ENCODE measurements around the gene KRTAP21-3. TPM values are rescaled to one million over a fixed set of nuclear protein-coding genes. Genes with fewer than 3 reads are reported as not detected.
"Not testable (repeated sequence)": the region's sequence is repeated elsewhere in the genome, so short reads cannot be mapped to it uniquely, and the experiment has no call there.

The KRTAP21-3 gene
- not detected in 2 replicates for total RNA-seq

GRCh38 chr21:30718239-30718909 is at the start of gene KRTAP21-3:
KRTAP21-3 (minus strand) TSS chr21:30718777; CDS start chr21:30718759, 18 bp downstream.
- no peak for DNase-seq (ENCODE audit: low read depth, low spot score)

DNA sequence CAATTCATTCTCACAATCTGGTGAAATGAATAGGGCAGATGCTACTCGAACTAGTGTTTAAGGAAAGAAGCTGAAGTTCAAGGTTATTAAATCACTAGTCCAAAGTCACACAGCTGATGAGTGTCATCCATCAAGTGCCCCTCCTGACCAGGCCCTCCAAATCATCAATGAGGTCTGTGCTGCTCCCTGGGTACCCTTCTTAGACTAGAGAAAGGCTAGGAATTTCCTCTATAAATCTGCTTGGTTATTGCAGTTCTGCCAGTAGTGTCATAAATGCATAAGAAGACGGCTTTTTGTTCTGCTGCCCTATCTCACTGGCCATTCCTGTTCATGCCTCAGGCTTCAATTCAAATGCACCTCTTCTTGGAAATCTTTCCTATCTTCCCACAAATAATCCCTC is 42.2 kb upstream of the KRTAP21-3 start:
- DNase-seq (ENCODE audit: low read depth, low spot score): no peak

- no peak for DNase-seq (ENCODE audit: low read depth, low spot score)
These were observed 39.7 kb upstream of the KRTAP21-3 start for GRCh38 chr21:30758306-30758705.

DNA sequence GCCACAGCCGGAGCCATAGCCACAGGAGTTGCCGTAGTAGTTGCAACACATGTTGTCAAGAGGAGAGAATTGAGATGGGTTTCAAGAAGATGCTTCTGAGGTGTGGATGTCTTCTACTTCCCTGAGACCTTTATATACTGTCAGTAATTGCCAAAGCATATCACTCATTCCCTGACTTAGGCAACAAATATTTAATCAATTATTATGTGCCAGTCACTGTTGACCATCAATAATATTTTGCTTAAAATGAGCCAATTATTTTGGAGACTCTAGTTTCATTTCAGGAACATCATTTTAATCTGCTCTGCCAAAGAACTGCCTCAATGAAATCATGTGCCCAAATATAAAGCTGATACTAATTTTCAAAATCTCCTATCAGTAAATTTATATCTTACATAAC is 36.8 kb upstream of the KRTAP21-3 start, which contains the start of gene KRTAP21-1:
KRTAP21-1 (minus strand) TSS at position 101 of the 400 bp plus-strand sequence; CDS start at position 51, 50 bp downstream.
- DNase-seq (ENCODE audit: low read depth, low spot score): not testable (repeated sequence)

DNA sequence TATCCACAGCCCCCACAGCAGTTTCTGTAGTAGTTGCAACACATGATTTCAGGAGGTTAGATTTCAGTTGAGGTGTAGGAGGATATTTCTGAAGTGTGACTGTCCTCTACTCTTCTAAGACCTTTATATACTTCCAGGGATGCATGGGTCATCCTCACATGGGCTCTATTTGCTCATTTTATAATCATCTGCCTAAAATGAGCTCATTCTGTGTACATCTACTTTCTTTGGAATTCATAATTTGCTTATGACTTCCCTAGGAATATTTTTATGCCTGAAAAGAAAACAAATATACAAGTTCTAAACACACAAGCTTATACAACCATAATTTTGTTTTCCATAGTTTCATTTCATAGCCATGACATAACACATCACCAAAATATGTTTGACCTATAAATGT is 28.6 kb upstream of the KRTAP21-3 start, which contains the start of gene KRTAP21-2:
KRTAP21-2 (minus strand) TSS at position 101 of the 400 bp plus-strand sequence; CDS start at position 44, 57 bp downstream.
- DNase-seq (ENCODE audit: low read depth, low spot score): no peak

- no peak for DNase-seq (ENCODE audit: low read depth, low spot score)
These were observed 21.9 kb upstream of the KRTAP21-3 start for GRCh38 chr21:30740462-30740861.

DNA sequence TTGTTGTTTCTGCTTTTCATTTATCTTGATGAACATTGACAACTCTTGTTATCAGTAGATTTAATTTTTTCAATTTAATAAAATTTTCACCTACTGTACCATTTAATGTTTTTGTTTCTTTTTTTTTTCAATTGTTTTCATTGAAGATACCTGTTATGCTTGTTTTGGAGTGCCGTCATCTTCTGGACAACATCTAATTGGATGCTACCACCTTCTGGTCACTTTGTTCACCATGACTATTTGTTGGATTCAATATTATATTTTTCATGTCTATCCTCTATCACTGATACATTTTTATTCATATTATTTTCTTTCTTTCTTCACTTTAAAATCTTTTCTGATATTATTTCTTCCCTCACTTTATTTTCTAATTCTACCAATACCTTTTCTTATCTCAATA is 14.4 kb upstream of the KRTAP21-3 start:
- DNase-seq (ENCODE audit: low read depth, low spot score): no peak

GRCh38 chr21:30726726-30727125 is 8.1 kb upstream of the KRTAP21-3 start:
- no peak for DNase-seq (ENCODE audit: low read depth, low spot score)

DNA sequence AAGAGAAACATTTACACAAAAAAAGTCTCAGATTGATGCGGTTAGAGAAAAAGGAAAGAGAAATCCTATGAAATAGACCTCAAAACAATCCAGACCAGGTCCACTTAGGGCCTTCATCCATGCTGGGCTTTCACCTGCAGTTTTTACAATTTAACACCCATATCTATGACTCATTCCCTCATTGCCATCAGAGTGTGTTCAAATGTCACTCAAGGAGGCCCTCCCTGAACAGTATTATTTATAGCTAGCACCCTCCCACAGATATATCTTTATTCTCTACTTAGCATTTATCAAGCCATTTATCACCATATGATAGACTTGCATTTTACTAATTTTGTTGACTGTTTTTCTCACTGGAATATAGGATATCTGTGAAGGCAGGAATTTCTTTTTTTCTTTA is 824 bp upstream of the KRTAP21-3 start:
- DNase-seq (ENCODE audit: low read depth, low spot score): no peak

- DNase-seq (ENCODE audit: low read depth, low spot score): no peak
These were observed 1.5 kb downstream of the KRTAP21-3 start for GRCh38 chr21:30717105-30717504.

GRCh38 chr21:30714946-30715345 is 3.6 kb downstream of the KRTAP21-3 start:
- DNase-seq (ENCODE audit: low read depth, low spot score): no peak

GRCh38 chr21:30714456-30714855 is 4.1 kb downstream of the KRTAP21-3 start:
- no peak for DNase-seq (ENCODE audit: low read depth, low spot score)

DNA sequence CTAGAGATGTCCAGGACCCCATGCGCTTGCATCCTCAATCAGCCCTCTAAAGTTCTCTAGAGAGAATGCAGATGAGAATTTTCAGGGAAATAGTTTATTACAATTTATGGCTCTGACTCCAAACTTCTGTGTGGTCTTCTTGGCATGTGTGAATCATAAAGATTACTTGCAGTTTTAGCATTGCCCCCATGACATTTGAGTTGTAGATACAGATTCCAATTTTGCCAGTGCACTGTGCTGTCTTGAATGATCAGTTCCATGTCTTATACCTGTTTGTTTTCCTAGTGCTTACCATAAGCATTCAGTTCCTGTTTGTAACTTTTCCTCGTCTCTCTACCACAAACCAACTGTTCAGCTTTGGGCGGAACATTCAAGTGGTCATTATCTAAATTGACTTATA is 4.8 kb downstream of the KRTAP21-3 start:
- no peak for DNase-seq (ENCODE audit: low read depth, low spot score)

DNA sequence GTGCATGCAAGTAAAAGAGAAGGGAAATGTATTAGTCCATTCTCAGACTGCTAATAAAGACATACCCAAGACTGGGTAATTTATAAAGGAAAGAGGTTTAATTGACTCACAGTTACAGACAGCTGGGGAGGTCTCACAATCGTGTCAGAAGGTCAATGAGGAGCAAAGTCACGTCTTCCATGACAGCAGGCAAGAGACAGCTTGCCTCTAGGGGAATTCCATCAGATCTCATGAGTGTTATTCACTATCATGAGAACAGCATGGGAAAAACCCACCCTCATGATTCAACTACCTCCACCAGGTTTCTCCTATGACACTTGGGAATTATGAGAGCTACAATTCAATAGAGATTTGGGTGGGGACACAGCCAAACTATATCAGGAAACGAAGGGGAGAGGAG is 8.1 kb downstream of the KRTAP21-3 start:
- no peak for DNase-seq (ENCODE audit: low read depth, low spot score)

DNA sequence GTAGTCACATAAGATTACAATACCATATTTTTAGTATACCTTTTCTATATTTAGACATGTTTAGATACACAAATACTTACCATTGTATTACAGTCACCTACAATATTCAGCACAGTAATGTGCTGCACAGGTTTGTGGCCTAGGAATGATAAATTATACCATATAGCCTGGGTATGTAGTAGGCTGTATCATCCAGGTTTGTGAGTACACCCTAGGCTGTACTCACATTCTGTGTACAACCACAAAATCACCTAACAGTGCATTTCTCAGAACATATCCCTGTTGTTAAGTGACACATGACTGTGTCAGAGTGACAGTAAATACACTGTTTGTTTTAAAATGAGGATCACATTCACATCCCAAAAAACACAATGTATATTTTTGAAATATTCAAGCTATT is 11.2 kb downstream of the KRTAP21-3 start:
- DNase-seq (ENCODE audit: low read depth, low spot score): no peak

DNA sequence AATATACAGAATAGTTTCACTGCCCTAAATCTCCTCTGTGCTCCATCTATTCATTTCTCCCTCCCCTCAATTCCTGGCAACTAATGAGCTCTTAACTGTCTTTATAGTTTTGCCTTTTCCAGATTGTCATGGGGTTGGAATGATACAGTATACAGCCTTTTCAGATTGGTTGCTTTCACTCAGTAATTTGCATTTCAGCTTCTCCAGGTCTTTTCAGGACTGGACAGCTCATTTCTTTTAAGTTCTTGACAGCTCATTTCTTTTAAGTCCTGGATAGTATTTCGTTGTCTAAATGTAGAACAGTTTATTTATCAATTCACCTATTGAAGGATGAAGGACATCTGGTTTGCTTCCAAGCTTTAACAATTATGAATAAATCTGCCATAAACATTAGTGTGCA is 22.6 kb downstream of the KRTAP21-3 start:
- no peak for DNase-seq (ENCODE audit: low read depth, low spot score)

DNA sequence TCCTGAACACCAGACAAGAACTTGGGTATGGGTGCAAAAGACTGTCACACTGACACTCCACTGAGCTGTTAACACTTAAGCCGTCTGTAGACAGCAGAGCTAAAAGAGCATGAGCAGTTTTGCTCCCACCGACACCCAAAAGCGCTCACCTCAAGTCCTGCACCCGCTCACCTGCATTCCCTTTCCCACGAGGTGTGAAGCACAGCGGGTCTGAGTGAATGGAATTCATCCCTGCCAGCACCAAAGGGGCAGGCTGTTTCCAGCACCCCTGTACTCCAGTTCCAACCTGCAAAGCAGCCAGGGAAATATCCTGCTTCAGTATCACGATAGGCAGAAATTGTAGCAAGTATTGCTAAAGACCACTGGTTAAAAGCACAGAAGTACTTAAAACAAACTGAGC is 28.8 kb downstream of the KRTAP21-3 start:
- no peak for DNase-seq (ENCODE audit: low read depth, low spot score)

DNA sequence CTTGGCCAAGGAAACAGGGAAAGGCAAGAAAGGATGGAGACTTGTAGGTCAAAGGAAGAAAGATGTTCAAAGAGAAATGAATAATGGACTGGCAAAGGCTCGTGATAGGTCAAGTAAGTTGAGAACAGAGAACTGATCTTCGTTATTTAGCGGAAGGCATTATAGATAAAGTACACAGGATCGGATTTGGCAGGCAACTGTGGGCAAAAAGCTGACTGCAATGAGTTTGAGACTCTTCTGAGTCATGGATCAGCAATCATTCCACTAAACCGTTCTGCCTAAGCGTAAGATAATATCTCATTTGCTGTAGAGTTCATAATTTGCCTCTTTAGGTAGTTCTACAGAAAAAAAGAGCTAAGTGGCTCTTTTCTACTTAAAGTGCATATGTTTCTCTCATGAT is 34.1 kb downstream of the KRTAP21-3 start:
- DNase-seq (ENCODE audit: low read depth, low spot score): no peak

- no peak for DNase-seq (ENCODE audit: low read depth, low spot score)
These were observed 38.0 kb downstream of the KRTAP21-3 start for GRCh38 chr21:30680586-30680985.

DNA sequence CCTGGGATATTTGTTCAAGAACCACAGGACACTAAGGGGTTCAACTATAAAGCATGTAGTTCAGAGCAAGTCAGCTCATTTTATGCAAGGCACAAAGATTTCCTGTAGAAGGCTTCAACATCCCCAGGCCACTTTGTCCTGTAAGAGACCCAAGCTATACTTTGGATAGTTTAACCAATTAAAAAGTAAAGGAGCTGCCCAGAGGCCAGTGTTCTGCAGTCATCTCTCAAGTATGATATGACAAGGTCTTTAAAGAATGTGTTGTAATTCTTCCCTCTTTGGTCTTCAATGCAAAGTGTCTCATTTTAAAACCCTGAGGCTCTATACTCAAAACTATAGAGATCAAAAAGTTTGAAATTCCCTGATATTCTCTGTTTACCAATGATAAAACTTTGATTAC is 41.8 kb downstream of the KRTAP21-3 start:
- DNase-seq (ENCODE audit: low read depth, low spot score): no peak

DNA sequence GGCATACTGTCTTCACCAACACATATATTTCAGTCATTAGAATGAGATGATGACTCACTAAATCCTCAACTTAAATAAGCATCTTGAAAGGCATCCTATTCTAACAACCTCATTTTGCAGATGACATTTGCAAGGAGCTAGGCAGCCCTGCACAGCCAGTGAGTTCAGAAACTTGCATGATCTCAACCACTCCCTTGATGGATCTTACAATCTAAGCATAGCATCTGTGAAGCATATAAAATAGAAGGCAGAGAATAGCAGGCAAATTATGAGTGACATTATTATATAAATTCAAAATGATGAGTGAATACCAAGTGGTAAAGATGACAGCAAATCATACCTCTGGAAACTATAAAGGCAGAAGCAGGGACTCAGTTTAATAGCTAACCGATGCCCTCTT is 44.3 kb downstream of the KRTAP21-3 start:
- no peak for DNase-seq (ENCODE audit: low read depth, low spot score)

- DNase-seq (ENCODE audit: low read depth, low spot score): no peak
These were observed 45.5 kb downstream of the KRTAP21-3 start for GRCh38 chr21:30672985-30673650.

GRCh38 chr21:30668776-30669175 is 49.8 kb downstream of the KRTAP21-3 start:
- DNase-seq (ENCODE audit: low read depth, low spot score): no peak
